Coronary artery (tissue), 2 donors: Measurements from ENCODE around the gene SRCAP.

ENCODE experiments used
- DNase-seq: peaks from one replicate; pipeline ENCODE4 v3.0.0-alpha.2; 2017; ENCODE audit warnings: low spot score
- H3K27ac ChIP-seq, 2 donors: fragments of 200-600 bp; sonication (generic); one replicate each; pipeline ENCODE4 v1.5.1; 2016 to 2019
- H3K4me3 ChIP-seq: fragments of 200-600 bp; sonication (generic); 2 replicates; pipeline ENCODE4 v1.5.1; 2016; ENCODE audit warnings: mild to moderate bottlenecking, moderate library complexity
- CTCF ChIP-seq: fragments of 200-600 bp; sonication (generic); IDR thresholded peaks from one replicate; pipeline ENCODE4 v1.5.1; 2019; ENCODE audit warnings: antibody characterized with exemption

Gene SRCAP

GRCh38 chr16:30715750-30716445 is 16.9 kb downstream of the SRCAP start:
- no peak overlapping the region for H3K4me3 ChIP-seq
- peak overlapping the region in 1 of 2 donors; percentile 41 for H3K27ac ChIP-seq
- no peak for TF ChIP-seq CTCF
- no peak for DNase-seq

DNA sequence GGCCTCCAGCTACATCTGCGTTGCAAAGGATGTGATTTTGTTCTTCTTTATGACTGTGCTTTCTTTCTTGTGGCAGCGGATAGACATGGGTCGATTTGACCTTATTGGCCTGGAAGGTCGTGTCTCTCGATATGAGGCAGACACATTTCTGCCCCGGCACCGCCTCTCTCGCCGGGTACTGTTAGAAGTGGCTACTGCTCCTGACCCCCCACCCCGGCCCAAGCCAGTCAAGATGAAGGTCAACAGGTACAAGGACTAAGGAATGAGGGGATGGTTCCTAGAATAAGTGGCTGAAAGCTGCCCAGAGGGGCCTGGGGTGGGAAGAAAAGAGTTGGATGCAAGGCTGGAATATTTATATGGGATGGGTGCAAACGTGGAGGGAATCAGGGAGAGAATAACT is 21.1 kb downstream of the SRCAP start:
- DNase-seq, result no peak
- H3K4me3 ChIP-seq, result no peak overlapping the region
- no peak overlapping the region for H3K27ac ChIP-seq
- no peak for TF ChIP-seq CTCF

DNA sequence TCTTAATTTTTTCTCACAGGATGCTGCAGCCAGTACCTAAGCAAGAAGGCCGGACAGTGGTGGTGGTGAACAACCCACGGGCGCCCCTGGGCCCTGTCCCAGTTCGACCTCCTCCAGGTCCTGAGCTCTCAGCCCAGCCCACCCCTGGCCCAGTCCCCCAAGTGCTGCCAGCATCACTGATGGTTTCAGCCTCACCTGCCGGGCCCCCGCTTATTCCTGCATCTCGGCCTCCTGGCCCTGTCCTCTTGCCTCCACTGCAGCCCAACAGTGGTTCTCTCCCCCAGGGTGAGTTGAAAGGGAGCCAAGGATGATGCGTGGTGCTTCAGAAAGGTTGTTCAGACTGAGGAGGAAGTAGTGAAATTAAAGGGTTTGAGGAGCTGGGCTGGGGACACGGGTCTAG is 21.7 kb downstream of the SRCAP start:
- no peak overlapping the region for H3K27ac ChIP-seq
- no peak overlapping the region for H3K4me3 ChIP-seq
- TF ChIP-seq CTCF, result no peak
- no peak for DNase-seq

DNA sequence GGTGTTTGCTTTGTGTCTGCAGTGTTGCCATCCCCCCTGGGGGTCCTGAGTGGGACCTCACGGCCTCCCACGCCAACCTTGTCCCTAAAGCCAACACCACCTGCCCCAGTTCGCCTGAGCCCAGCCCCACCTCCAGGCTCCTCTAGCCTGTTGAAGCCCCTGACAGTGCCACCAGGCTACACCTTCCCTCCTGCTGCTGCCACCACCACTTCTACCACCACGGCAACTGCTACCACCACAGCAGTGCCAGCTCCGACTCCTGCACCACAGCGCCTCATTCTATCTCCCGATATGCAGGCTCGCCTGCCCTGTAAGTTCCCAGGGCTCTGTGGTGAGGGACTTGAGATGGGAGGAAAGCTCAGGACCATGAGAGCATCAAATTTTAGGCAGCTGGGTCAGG is 22.2 kb downstream of the SRCAP start:
- H3K27ac ChIP-seq, result no peak overlapping the region
- TF ChIP-seq CTCF, result no peak
- no peak for DNase-seq
- no peak overlapping the region for H3K4me3 ChIP-seq

DNA sequence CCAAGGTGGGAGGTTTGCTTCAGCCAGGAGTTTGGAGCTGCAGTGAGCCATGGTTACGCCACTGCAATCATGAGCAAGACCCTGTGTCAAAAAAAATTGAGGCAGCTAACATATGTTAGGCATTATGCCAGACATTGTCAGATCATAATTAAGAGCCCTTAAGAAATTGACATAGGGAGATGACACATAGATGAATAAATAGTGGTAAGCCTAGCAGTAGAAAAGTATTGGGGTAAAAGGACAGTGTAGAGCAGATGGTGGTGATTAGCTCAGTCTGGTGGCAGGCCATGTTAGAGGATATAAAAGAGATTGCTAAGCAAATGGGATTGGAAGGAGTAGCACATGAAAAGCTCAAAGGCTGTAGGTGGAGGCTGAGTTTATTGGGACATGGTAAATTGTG is 22.6 kb downstream of the SRCAP start:
- DNase-seq, result no peak
- Histone ChIP-seq H3K4me3 (no peak overlapping the region), H3K27ac (no peak overlapping the region)
- TF ChIP-seq CTCF, result no peak

- H3K27ac ChIP-seq, result no peak overlapping the region
- H3K4me3 ChIP-seq, result no peak overlapping the region
- no peak for TF ChIP-seq CTCF
- no peak for DNase-seq
These were observed 23.5 kb downstream of the SRCAP start for GRCh38 chr16:30722443-30722842.

DNA sequence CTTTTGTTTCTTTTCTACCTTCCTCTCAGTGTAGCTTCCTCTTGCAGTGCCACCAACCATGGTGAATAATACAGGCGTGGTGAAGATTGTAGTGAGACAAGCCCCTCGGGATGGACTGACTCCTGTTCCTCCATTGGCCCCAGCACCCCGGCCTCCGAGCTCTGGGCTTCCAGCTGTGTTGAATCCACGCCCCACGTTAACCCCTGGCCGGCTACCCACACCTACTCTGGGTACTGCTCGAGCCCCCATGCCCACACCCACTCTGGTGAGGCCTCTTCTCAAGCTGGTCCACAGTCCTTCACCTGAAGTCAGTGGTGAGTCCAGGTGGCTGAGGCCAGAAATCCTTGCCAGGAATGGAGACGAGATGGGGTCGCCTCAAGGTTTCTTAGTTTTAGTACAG is 23.9 kb downstream of the SRCAP start:
- DNase-seq, result no peak
- no peak overlapping the region for H3K27ac ChIP-seq
- no peak for TF ChIP-seq CTCF
- no peak overlapping the region for H3K4me3 ChIP-seq
